ENCODE results near the gene CDH13. TPM values are rescaled to one million over a fixed set of nuclear protein-coding genes. Genes with fewer than 3 reads are reported as not detected.

The CDH13 gene
- total RNA-seq, 1 experiment from 2014 or later = 0.89 TPM

- Histone ChIP-seq H3K27me3 (no peaks in the 10 kb centered on the region), H3K36me3 (no peaks in the 10 kb centered on the region), H3K4me3 (no peak overlapping the region), H3K9me3 (no peaks in the 10 kb centered on the region)
- DNase-seq = no peak
Observed at GRCh38 chr16:82616356-82616755, 10.4 kb upstream of the CDH13 start.

- no peaks in the 10 kb centered on the region for H3K36me3 ChIP-seq
- H3K4me3 ChIP-seq = no peak overlapping the region
- no peaks in the 10 kb centered on the region for H3K9me3 ChIP-seq
- no peaks in the 10 kb centered on the region; the same call in 1 of the 2 replicates for H3K27me3 ChIP-seq
- no peak for DNase-seq
Observed at GRCh38 chr16:82621781-82622180, 5.0 kb upstream of the CDH13 start.

- Histone ChIP-seq H3K9me3 (no peaks in the 10 kb centered on the region), H3K27me3 (no peaks in the 10 kb centered on the region; the same call in 1 of the 2 replicates), H3K4me3 (no peak overlapping the region), H3K36me3 (no peaks in the 10 kb centered on the region)
- DNase-seq = peak; percentile 39
Observed at GRCh38 chr16:82623241-82623640, 3.5 kb upstream of the CDH13 start.

GRCh38 chr16:82625066-82625968 lies 1.5 kb upstream of the CDH13 start:
- no peak for DNase-seq
- no peak overlapping the region for H3K4me3 ChIP-seq
- no peaks in the 10 kb centered on the region for H3K9me3 ChIP-seq
- no peaks in the 10 kb centered on the region; the same call in 1 of the 2 replicates for H3K27me3 ChIP-seq
- no peaks in the 10 kb centered on the region for H3K36me3 ChIP-seq

GRCh38 chr16:82628088-82628423 lies 1.3 kb downstream of the CDH13 start:
- peak; percentile 55 for DNase-seq
- Histone ChIP-seq H3K36me3 (no peaks in the 10 kb centered on the region), H3K9me3 (no peaks in the 10 kb centered on the region), H3K4me3 (peak overlapping the region; percentile 30), H3K27me3 (no peaks in the 10 kb centered on the region; the same call in 1 of the 2 replicates)

GRCh38 chr16:82628711-82629110 lies 1.9 kb downstream of the CDH13 start:
- no peaks in the 10 kb centered on the region for H3K9me3 ChIP-seq
- H3K27me3 ChIP-seq = no peaks in the 10 kb centered on the region; the same call in 1 of the 2 replicates
- no peak overlapping the region for H3K4me3 ChIP-seq
- H3K36me3 ChIP-seq = no peaks in the 10 kb centered on the region
- DNase-seq = no peak

- no peaks in the 10 kb centered on the region; the same call in 1 of the 2 replicates for H3K27me3 ChIP-seq
- no peaks in the 10 kb centered on the region for H3K36me3 ChIP-seq
- no peak overlapping the region for H3K4me3 ChIP-seq
- no peaks in the 10 kb centered on the region for H3K9me3 ChIP-seq
- DNase-seq = peak; percentile 35
Observed at GRCh38 chr16:82629441-82630027, 2.8 kb downstream of the CDH13 start.

- no peaks in the 10 kb centered on the region for H3K9me3 ChIP-seq
- no peaks in the 10 kb centered on the region for H3K36me3 ChIP-seq
- DNase-seq = no peak
- H3K27me3 ChIP-seq = no peaks in the 10 kb centered on the region; the same call in 1 of the 2 replicates
- H3K4me3 ChIP-seq = no peak overlapping the region
Observed at GRCh38 chr16:82630219-82630618, 3.5 kb downstream of the CDH13 start.

GRCh38 chr16:82630688-82631087 lies 3.9 kb downstream of the CDH13 start:
- Histone ChIP-seq H3K36me3 (no peaks in the 10 kb centered on the region), H3K4me3 (no peak overlapping the region)

GRCh38 chr16:82631701-82632685 lies 5.2 kb downstream of the CDH13 start:
- Histone ChIP-seq H3K4me3 (no peak overlapping the region), H3K27me3 (no peaks in the 10 kb centered on the region; the same call in 1 of the 2 replicates), H3K9me3 (no peaks in the 10 kb centered on the region), H3K36me3 (no peaks in the 10 kb centered on the region)
- no peak for DNase-seq

More at GRCh38 chr16:82630688-82631087, 3.9 kb downstream of the CDH13 start:
- no peak for DNase-seq
- Histone ChIP-seq H3K9me3 (no peaks in the 10 kb centered on the region), H3K27me3 (no peaks in the 10 kb centered on the region; the same call in 1 of the 2 replicates)

- H3K9me3 ChIP-seq = no peaks in the 10 kb centered on the region
- H3K27me3 ChIP-seq = no peaks in the 10 kb centered on the region
- H3K36me3 ChIP-seq = no peaks in the 10 kb centered on the region
- no peak overlapping the region for H3K4me3 ChIP-seq
- peak; percentile 75 for DNase-seq
Observed at GRCh38 chr16:82633964-82634600, 7.3 kb downstream of the CDH13 start.

GRCh38 chr16:82634955-82635610 lies 8.3 kb downstream of the CDH13 start:
- H3K4me3 ChIP-seq = no peak overlapping the region
- H3K27me3 ChIP-seq = no peaks in the 10 kb centered on the region
- DNase-seq = no peak
- H3K36me3 ChIP-seq = no peaks in the 10 kb centered on the region
- no peaks in the 10 kb centered on the region for H3K9me3 ChIP-seq

- Histone ChIP-seq H3K27me3 (no peaks in the 10 kb centered on the region), H3K9me3 (no peaks in the 10 kb centered on the region), H3K36me3 (no peaks in the 10 kb centered on the region), H3K4me3 (no peak overlapping the region)
- DNase-seq = no peak
Observed at GRCh38 chr16:82636485-82636884, 9.7 kb downstream of the CDH13 start.

GRCh38 chr16:82636958-82637357 lies 10.2 kb downstream of the CDH13 start:
- no peaks in the 10 kb centered on the region for H3K36me3 ChIP-seq
- H3K27me3 ChIP-seq = no peaks in the 10 kb centered on the region
- no peak overlapping the region for H3K4me3 ChIP-seq
- no peaks in the 10 kb centered on the region for H3K9me3 ChIP-seq
- DNase-seq = no peak

GRCh38 chr16:82638095-82638798 lies 11.5 kb downstream of the CDH13 start:
- H3K27me3 ChIP-seq = no peaks in the 10 kb centered on the region
- DNase-seq = peak; percentile 19
- no peaks in the 10 kb centered on the region for H3K36me3 ChIP-seq
- no peaks in the 10 kb centered on the region for H3K9me3 ChIP-seq
- no peak overlapping the region for H3K4me3 ChIP-seq
